HepG2 (cell line): ENCODE measurements around the gene HBD. TPM values are rescaled to one million over a fixed set of nuclear protein-coding genes. Genes with fewer than 3 reads are reported as not detected.

Experiments
- ATAC-seq: fragments of 200-7000 bp; cut with Tn5 transposase; 3 replicates; pipeline ENCODE4 v1.9.1; 2020; ENCODE audit warnings: mild to moderate bottlenecking, moderate library complexity
- BruUV-seq: library from RNA; stranded (reverse); fragments of 400-500 nt; replicated peaks from 2 replicates; lab custom pipeline; 2021; lab: Mats Ljungman, UMichigan
- CTCF ChIA-PET: fragments of 300-600 bp; formaldehyde crosslinking; extraction: SDS; loops from one replicate; lab custom pipeline; 2021; ENCODE audit warnings: low total read pairs, inconsistent platforms, low intra/inter-chr PET ratio; lab: Yijun Ruan, JAX
- POLR2A ChIA-PET: fragments of 350-600 bp; sonication (Branson Sonifier 250); formaldehyde crosslinking; loops from one replicate; lab custom pipeline; 2020; ENCODE audit warnings: antibody characterized with exemption, inconsistent platforms; lab: Yijun Ruan, JAX
- DNase-seq: peaks from one replicate; pipeline ENCODE4 v3.0.0-alpha.2; 2015; ENCODE audit warnings: low spot score
- FAIRE-seq: peaks from 3 replicates; lab custom pipeline; 2011; peaks lifted over from hg19 to GRCh38; lab: Jason Lieb, UNC
- H2AFZ ChIP-seq: one replicate; pipeline ENCODE4 v1.6.1; 2011; ENCODE audit warnings: low read length, inconsistent platforms
- H3K27ac ChIP-seq: fragments of 300-600 bp; 3 replicates; pipeline ENCODE4 v1.8.0; 2011; ENCODE audit warnings: mixed run types, mild to moderate bottlenecking, mixed read lengths, low read length, inconsistent platforms; ENCODE audit not compliant: insufficient read depth; ENCODE audit errors: extremely low read length
- H3K27me3 ChIP-seq, 2 experiments: fragments of 200-600 bp in 1 of 2; 2 replicates in 1 of 2; 3 replicates in 1 of 2; pipeline versions ENCODE4 v1.6.0 to v1.8.0; 2011; ENCODE audit warnings: low read length in 2 of 2, mild to moderate bottlenecking in 2 of 2, moderate library complexity in 2 of 2, inconsistent platforms in 1 of 2; ENCODE audit not compliant: insufficient read depth in 2 of 2, control insufficient read depth in 1 of 2
- H3K36me3 ChIP-seq, 2 experiments: fragments of 200-600 bp in 1 of 2; replicated peaks in 1 of 2; 2 replicates in 1 of 2; 3 replicates in 1 of 2; pipeline versions ENCODE4 v1.5.1 to v1.8.0; 2011; ENCODE audit warnings: low read length in 2 of 2, inconsistent platforms in 1 of 2; ENCODE audit not compliant: insufficient read depth in 2 of 2, control insufficient read depth in 1 of 2
- H3K4me1 ChIP-seq: 2 replicates; pipeline ENCODE4 v1.5.1; 2012; ENCODE audit warnings: low read length, inconsistent platforms; ENCODE audit not compliant: insufficient read depth
- H3K4me2 ChIP-seq: 2 replicates; pipeline ENCODE4 v1.6.0; 2011; ENCODE audit warnings: low read depth, low read length, inconsistent platforms
- H3K4me3 ChIP-seq, 3 experiments: fragments of 200-600 bp in 1 of 3; sonication (generic), shearing (Covaris generic) in 1 of 3; replicated peaks in 1 of 3; 2 replicates each; pipeline ENCODE4 v1.5.1; 2011 to 2016; ENCODE audit warnings: low read length in 3 of 3, inconsistent platforms in 2 of 3, low read depth in 2 of 3, mild to moderate bottlenecking in 2 of 3, control low read depth in 1 of 3, mixed read lengths in 1 of 3; ENCODE audit not compliant: insufficient read depth in 1 of 3
- H3K79me2 ChIP-seq: one replicate; pipeline ENCODE4 v1.6.1; 2011; ENCODE audit warnings: low read length, inconsistent platforms; ENCODE audit not compliant: insufficient read depth
- H3K9ac ChIP-seq: 2 replicates; pipeline ENCODE4 v1.6.0; 2011; ENCODE audit warnings: mild to moderate bottlenecking, low read depth, low read length, inconsistent platforms; ENCODE audit not compliant: insufficient read depth
- H3K9me3 ChIP-seq: 2 replicates; pipeline ENCODE4 v1.5.1; 2012; ENCODE audit warnings: mild to moderate bottlenecking, low read length
- H4K20me1 ChIP-seq: 2 replicates; pipeline ENCODE4 v1.6.0; 2011; ENCODE audit warnings: inconsistent platforms, mild to moderate bottlenecking, low read length, moderate library complexity; ENCODE audit not compliant: insufficient read depth
- ATF5 ChIP-seq: sonication (generic); formaldehyde crosslinking; IDR thresholded peaks from 2 replicates; pipeline ENCODE4 v1.4.0; 2020; ENCODE audit warnings: mild to moderate bottlenecking, low read depth, missing genetic modification reagents
- CTCF ChIP-seq: sonication (generic); formaldehyde crosslinking; IDR thresholded peaks from 2 replicates; pipeline ENCODE4 v1.5.0; 2020; ENCODE audit warnings: mild to moderate bottlenecking, missing genetic modification reagents, moderate library complexity
- HOXD1 ChIP-seq: sonication (generic); formaldehyde crosslinking; IDR thresholded peaks from 2 replicates; pipeline ENCODE4 v1.5.0; 2020; ENCODE audit warnings: missing genetic modification reagents
- LBX2 ChIP-seq: sonication (generic); formaldehyde crosslinking; IDR thresholded peaks from 2 replicates; pipeline ENCODE4 v1.5.0; 2020; ENCODE audit warnings: missing genetic modification reagents, mild to moderate bottlenecking, borderline replicate concordance
- MYNN ChIP-seq: sonication (generic); formaldehyde crosslinking; IDR thresholded peaks from 2 replicates; pipeline ENCODE4 v1.4.0; 2020; ENCODE audit warnings: mild to moderate bottlenecking, low read depth, missing genetic modification reagents
- MZF1 ChIP-seq: sonication (generic); formaldehyde crosslinking; IDR thresholded peaks from 2 replicates; pipeline ENCODE4 v1.8.1; 2023; ENCODE audit warnings: mild to moderate bottlenecking, missing genetic modification reagents, borderline replicate concordance
- NR3C1 ChIP-seq: sonication (generic); formaldehyde crosslinking; IDR thresholded peaks from 2 replicates; pipeline ENCODE4 v1.4.0; 2020; ENCODE audit warnings: missing genetic modification reagents
- RFXAP ChIP-seq: sonication (generic); formaldehyde crosslinking; IDR thresholded peaks from 2 replicates; pipeline ENCODE4 v1.4.0; 2020; ENCODE audit warnings: missing genetic modification reagents, borderline replicate concordance
- ZFP41 ChIP-seq: sonication (generic); formaldehyde crosslinking; IDR thresholded peaks from 2 replicates; pipeline ENCODE4 v1.4.0; 2020; ENCODE audit warnings: mild to moderate bottlenecking, missing genetic modification reagents, borderline replicate concordance
- ZNF430 ChIP-seq: sonication (generic); formaldehyde crosslinking; IDR thresholded peaks from 2 replicates; pipeline ENCODE4 v1.9.0; 2021; ENCODE audit warnings: mild to moderate bottlenecking, missing genetic modification reagents
- ZNF550 ChIP-seq: sonication (generic); formaldehyde crosslinking; IDR thresholded peaks from 2 replicates; pipeline ENCODE4 v1.4.0; 2020; ENCODE audit warnings: mild to moderate bottlenecking, missing genetic modification reagents, borderline replicate concordance
- ZNF652 ChIP-seq: IDR thresholded peaks from 2 replicates; pipeline ENCODE4 v1.6.1; 2016; ENCODE audit warnings: low read depth, borderline replicate concordance
- ZNF674 ChIP-seq: sonication (generic); formaldehyde crosslinking; IDR thresholded peaks from 2 replicates; pipeline ENCODE4 v1.5.0; 2020; ENCODE audit warnings: low read depth, mild to moderate bottlenecking, missing genetic modification reagents
- ZNF780A ChIP-seq: sonication (generic); formaldehyde crosslinking; IDR thresholded peaks from 2 replicates; pipeline ENCODE4 v1.8.0; 2022; ENCODE audit warnings: mild to moderate bottlenecking, missing genetic modification reagents, moderate library complexity
- WGBS: methylation state at CpG from one replicate; pipeline ENCODE4 v1.1.6; 2017; ENCODE audit warnings: low lambda C conversion rate; 5-methylcytosine and 5-hydroxymethylcytosine counted together
- in situ Hi-C: cut with HindIII; loops from 2 replicates; pipeline ENCODE4 v1.10.0; 2017; ENCODE audit warnings: low pct_unique_long_range_greater_than_20kb; ENCODE audit not compliant: extremely low pct_ligation_motif_present
- intact Hi-C: fragments of 100-400 bp; cut with micrococcal nuclease; formaldehyde crosslinking; loops from one replicate; pipeline ENCODE4 v1.10.0; 2022; ENCODE audit not compliant: unreplicated experiment
- polyA plus RNA-seq, 8 experiments: library from polyadenylated mRNA; depleted of rRNA in 3 of 8; stranded (reverse) in 7 of 8; unstranded in 1 of 8; fragments of >200 nt; fragmentation: Illumina TruSeq in 4 of 8; extraction: Trizol in 4 of 8; gene quantifications; 2 replicates each; pipeline versions ENCODE4 v1.2.1 to v1.2.3, GENCODE V29; 2011 to 2016; ENCODE audit warnings: low read depth in 4 of 8, missing spikeins in 1 of 8, mixed read lengths in 1 of 8; ENCODE audit not compliant: insufficient read depth in 1 of 8
- total RNA-seq, 5 experiments: library from RNA; depleted of rRNA; stranded (reverse); fragments of >200 nt; fragmentation: Illumina TruSeq; extraction: Trizol; gene quantifications; 2 replicates each; pipeline ENCODE4 v1.2.3, GENCODE V29; 2016; ENCODE audit warnings: low read depth in 1 of 5

Gene HBD
- total and polyA plus RNA-seq, 2 of the 13 experiments (the other 11 are each of a cell fraction or from before 2014, with no cell fraction given): not detected

- TF ChIP-seq MZF1 (CRISPR knock-in tag): no peak
These were observed 46.4 kb upstream of the HBD start (continued) for GRCh38 chr11:5280582-5281102.

GRCh38 chr11:5279471-5280090, 45.3 kb upstream of the HBD start:
- Histone ChIP-seq H3K27ac (no peak overlapping the region), H3K4me2 (no peak overlapping the region), H4K20me1 (no peaks in the 10 kb centered on the region), H3K9me3 (no peaks in the 10 kb centered on the region), H3K4me1 (no peaks in the 10 kb centered on the region), H3K4me3 (no peak overlapping the region), H3K36me3 (no peaks in the 10 kb centered on the region), H2AFZ (no peak overlapping the region), H3K79me2 (no peaks in the 10 kb centered on the region), H3K9ac (no peak overlapping the region), H3K27me3 (no peaks in the 10 kb centered on the region)
- in situ Hi-C loops (no loop called here), intact Hi-C loops (no loop called here)
- 21% methylated on average over 4 of the region's 4 CpGs for WGBS
- POLR2A ChIA-PET: no interaction called here
- ATAC-seq (no peak), FAIRE-seq (no peak), DNase-seq (no peak)
- CTCF ChIA-PET: no interaction called here
- TF ChIP-seq ZNF550 (CRISPR knock-in tag): no peak
- TF ChIP-seq MYNN (CRISPR knock-in tag): no peak
- TF ChIP-seq NR3C1 (CRISPR knock-in tag): no peak
- TF ChIP-seq ZNF780A (CRISPR knock-in tag): no peak
- TF ChIP-seq HOXD1: no peak
- no TSS peak for BruUV-seq

- BruUV-seq: no TSS peak
- ATAC-seq (no peak), DNase-seq (no peak), FAIRE-seq (no peak)
- no peak overlapping the region for H3K4me2 ChIP-seq
- no peak overlapping the region for H2AFZ ChIP-seq
- no peak overlapping the region for H3K4me3 ChIP-seq
- no peaks in the 10 kb centered on the region for H3K27me3 ChIP-seq
- intact Hi-C loops (no loop called here), in situ Hi-C loops (no loop called here)
- no peaks in the 10 kb centered on the region for H3K79me2 ChIP-seq
- no peaks in the 10 kb centered on the region for H3K36me3 ChIP-seq
- H4K20me1 ChIP-seq: no peaks in the 10 kb centered on the region
- H3K4me1 ChIP-seq: no peaks in the 10 kb centered on the region
- CTCF ChIA-PET: no interaction called here
- WGBS: 0% methylated on average over 1 of the region's 1 CpG
- H3K9ac ChIP-seq: no peak overlapping the region
- no peak overlapping the region for H3K27ac ChIP-seq
- H3K9me3 ChIP-seq: no peaks in the 10 kb centered on the region
- POLR2A ChIA-PET: no interaction called here
- TF ChIP-seq ZNF652 (no peak), LBX2 (CRISPR knock-in tag) (no peak), RFXAP (no peak), CTCF (CRISPR knock-in tag) (no peak), ZNF430 (CRISPR knock-in tag) (no peak), ZNF674 (no peak), ATF5 (no peak), ZFP41 (CRISPR knock-in tag) (no peak)
These were observed 43.6 kb upstream of the HBD start for GRCh38 chr11:5277807-5278382.
